ENCODE results near the gene LYRM4. TPM values are rescaled to one million over a fixed set of nuclear protein-coding genes. Genes with fewer than 3 reads are reported as not detected.

Gene LYRM4
- total RNA-seq, 2 experiments from 2014 or later: 24.8 to 28.1 TPM

GRCh38 chr6:5277589-5277988, 16.8 kb upstream of the LYRM4 start:
- H3K9me3 ChIP-seq (ENCODE audit: control insufficient read depth in 1 of 2, insufficient read depth in 1 of 2, low read length in 2 of 2): no peaks in the 10 kb centered on the region
- TF ChIP-seq, protein P1, sequence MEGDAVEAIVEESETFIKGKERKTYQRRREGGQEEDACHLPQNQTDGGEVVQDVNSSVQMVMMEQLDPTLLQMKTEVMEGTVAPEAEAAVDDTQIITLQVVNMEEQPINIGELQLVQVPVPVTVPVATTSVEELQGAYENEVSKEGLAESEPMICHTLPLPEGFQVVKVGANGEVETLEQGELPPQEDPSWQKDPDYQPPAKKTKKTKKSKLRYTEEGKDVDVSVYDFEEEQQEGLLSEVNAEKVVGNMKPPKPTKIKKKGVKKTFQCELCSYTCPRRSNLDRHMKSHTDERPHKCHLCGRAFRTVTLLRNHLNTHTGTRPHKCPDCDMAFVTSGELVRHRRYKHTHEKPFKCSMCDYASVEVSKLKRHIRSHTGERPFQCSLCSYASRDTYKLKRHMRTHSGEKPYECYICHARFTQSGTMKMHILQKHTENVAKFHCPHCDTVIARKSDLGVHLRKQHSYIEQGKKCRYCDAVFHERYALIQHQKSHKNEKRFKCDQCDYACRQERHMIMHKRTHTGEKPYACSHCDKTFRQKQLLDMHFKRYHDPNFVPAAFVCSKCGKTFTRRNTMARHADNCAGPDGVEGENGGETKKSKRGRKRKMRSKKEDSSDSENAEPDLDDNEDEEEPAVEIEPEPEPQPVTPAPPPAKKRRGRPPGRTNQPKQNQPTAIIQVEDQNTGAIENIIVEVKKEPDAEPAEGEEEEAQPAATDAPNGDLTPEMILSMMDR (IDR thresholded peaks at IDR 0.05): no peak
- no peak overlapping the region for H3K27ac ChIP-seq (ENCODE audit: low read depth in 1 of 2, low read length in 2 of 2)
- Mint-ChIP-seq H3K36me3 (ENCODE audit: low read depth) (peaks cover 14% of the 10 kb centered on the region), H3K27ac (no peak overlapping the region), H3K9me3 (no peaks in the 10 kb centered on the region), H3K27me3 (no peaks in the 10 kb centered on the region), H3K4me3 (no peak overlapping the region), H3K4me1 (ENCODE audit: low read depth) (peaks cover 59% of the 10 kb centered on the region)
- no peak overlapping the region for H3K4me3 ChIP-seq (ENCODE audit: low read length)
- H3K27me3 ChIP-seq (ENCODE audit: control insufficient read depth in 1 of 2, insufficient read depth in 2 of 2, low read length in 2 of 2): no peaks in the 10 kb centered on the region
- peaks cover 16% of the 10 kb centered on the region for H3K4me1 ChIP-seq (ENCODE audit: insufficient read depth, low read length)
- DNase-seq (no peak), ATAC-seq (ENCODE audit: poor library complexity) (no peak)
- intact Hi-C loops (cut with DNase I, micrococcal nuclease): no loop called here
- POLR2A ChIA-PET: no interaction called here
- CTCF ChIA-PET: interaction anchor here (1.1 kb wide), 1 partner anchor 163 kb away, joined by 3 read pairs; no protein-coding TSS in a partner anchor
- H3K36me3 ChIP-seq (ENCODE audit: insufficient read depth, low read length): peaks cover 5% of the 10 kb centered on the region

- DNase-seq (no peak), ATAC-seq (ENCODE audit: poor library complexity) (no peak)
- no peaks in the 10 kb centered on the region for H3K27me3 ChIP-seq (ENCODE audit: control insufficient read depth in 1 of 2, insufficient read depth in 2 of 2, low read length in 2 of 2)
- H3K9me3 Mint-ChIP-seq: no peaks in the 10 kb centered on the region
- peaks cover 51% of the 10 kb centered on the region for H3K4me1 Mint-ChIP-seq (ENCODE audit: low read depth)
- intact Hi-C loops (cut with DNase I, micrococcal nuclease): no loop called here
- no peaks in the 10 kb centered on the region for H3K9me3 ChIP-seq (ENCODE audit: control insufficient read depth in 1 of 2, insufficient read depth in 1 of 2, low read length in 2 of 2)
- H3K36me3 Mint-ChIP-seq (ENCODE audit: low read depth): peaks cover 16% of the 10 kb centered on the region
- no peak overlapping the region for H3K27ac ChIP-seq (ENCODE audit: low read depth in 1 of 2, low read length in 2 of 2)
- CTCF ChIA-PET: interaction anchor here (1.1 kb wide), 1 partner anchor 162 kb away, joined by 3 read pairs; no protein-coding TSS in a partner anchor
- no peaks in the 10 kb centered on the region for H3K27me3 Mint-ChIP-seq
- H3K4me1 ChIP-seq (ENCODE audit: insufficient read depth, low read length): peaks cover 16% of the 10 kb centered on the region
- H3K36me3 ChIP-seq (ENCODE audit: insufficient read depth, low read length): peaks cover 10% of the 10 kb centered on the region
- no peak overlapping the region for H3K27ac Mint-ChIP-seq
- H3K4me3 ChIP-seq (ENCODE audit: low read length): no peak overlapping the region
- TF ChIP-seq, protein P1 (IDR thresholded peaks at IDR 0.05): no peak
- POLR2A ChIA-PET: no interaction called here
- H3K4me3 Mint-ChIP-seq: no peak overlapping the region
Measured at GRCh38 chr6:5276581-5276980, 15.8 kb upstream of the LYRM4 start.

- peaks cover 10% of the 10 kb centered on the region for H3K36me3 ChIP-seq (ENCODE audit: insufficient read depth, low read length)
- ChIA-PET CTCF (no interaction called here), POLR2A (no interaction called here)
- DNase-seq (no peak), ATAC-seq (ENCODE audit: poor library complexity) (no peak)
- no peaks in the 10 kb centered on the region for H3K9me3 ChIP-seq (ENCODE audit: control insufficient read depth in 1 of 2, insufficient read depth in 1 of 2, low read length in 2 of 2)
- no peaks in the 10 kb centered on the region for H3K27me3 Mint-ChIP-seq
- no peak overlapping the region for H3K4me3 Mint-ChIP-seq
- no peak overlapping the region for H3K27ac ChIP-seq (ENCODE audit: low read depth in 1 of 2, low read length in 2 of 2)
- peaks cover 16% of the 10 kb centered on the region for H3K4me1 ChIP-seq (ENCODE audit: insufficient read depth, low read length)
- peaks cover 45% of the 10 kb centered on the region for H3K4me1 Mint-ChIP-seq (ENCODE audit: low read depth)
- H3K36me3 Mint-ChIP-seq (ENCODE audit: low read depth): peaks cover 16% of the 10 kb centered on the region
- H3K27ac Mint-ChIP-seq: no peak overlapping the region
- TF ChIP-seq, protein P1 (IDR thresholded peaks at IDR 0.05): no peak
- no peaks in the 10 kb centered on the region for H3K27me3 ChIP-seq (ENCODE audit: control insufficient read depth in 1 of 2, insufficient read depth in 2 of 2, low read length in 2 of 2)
- intact Hi-C loops (cut with DNase I, micrococcal nuclease): no loop called here
- H3K4me3 ChIP-seq (ENCODE audit: low read length): no peak overlapping the region
- H3K9me3 Mint-ChIP-seq: no peaks in the 10 kb centered on the region
Measured at GRCh38 chr6:5275497-5275896, 14.7 kb upstream of the LYRM4 start.

All from CD4-positive, alpha-beta T cell (primary cell).